ENCODE data around the gene RNF44. TPM values are rescaled to one million over a fixed set of nuclear protein-coding genes. Genes with fewer than 3 reads are reported as not detected.

RNF44 gene
- total and polyA plus RNA-seq, 2 of the 4 experiments (the other 2 are of a cell fraction) = 0.54 to 12.4 TPM

GRCh38 chr5:176485176-176485575, 52.0 kb downstream of the RNF44 start:
- H3K27ac ChIP-seq (ENCODE audit: insufficient read depth, low read length) = no peak overlapping the region
- peaks cover 10% of the 10 kb centered on the region; the same call in 1 of the 2 replicates for H4K20me1 ChIP-seq (ENCODE audit: insufficient read depth, low read length)
- H3K4me1 ChIP-seq (ENCODE audit: control insufficient read depth, insufficient read depth, low read length) = peaks cover 3% of the 10 kb centered on the region
- ChIA-PET POLR2A (ENCODE audit: unreplicated experiment) (no interaction called here), CTCF (interaction anchor here (0.6 to 1.8 kb wide), 2 partner anchors 29 to 53 kb away, joined by 3 to 6 read pairs; no protein-coding TSS in a partner anchor)
- H3K23ac ChIP-seq (ENCODE audit: low read depth, low read length) = no peak overlapping the region
- H3K9me3 ChIP-seq (ENCODE audit: control insufficient read depth, insufficient read depth, low read length) = no peaks in the 10 kb centered on the region
- H3K9ac ChIP-seq (ENCODE audit: low read depth, low read length) = no peak overlapping the region
- H3K14ac ChIP-seq (replicated peaks; ENCODE audit: low read depth, low read length) = no peak overlapping the region
- H3K4me2 ChIP-seq (ENCODE audit: low read depth, low read length) = no peak overlapping the region
- H2BK5ac ChIP-seq (ENCODE audit: low read depth, low read length, poor library complexity, severe bottlenecking) = no peak overlapping the region
- H2AK9ac ChIP-seq (replicated peaks; ENCODE audit: low read depth, low read length, poor library complexity) = no peak overlapping the region
- intact Hi-C loops (cut with micrococcal nuclease) (no loop called here), in situ Hi-C loops (cut with MboI; ENCODE audit: low sequenced_read_pairs) (no loop called here), dilution Hi-C loops (cut with HindIII; ENCODE audit: low sequenced_read_pairs, unreplicated experiment) (no loop called here)
- no peak overlapping the region for H3K4ac ChIP-seq (ENCODE audit: low read depth, low read length)
- H3K36me3 ChIP-seq (ENCODE audit: control insufficient read depth, insufficient read depth, low read length) = peaks cover 30% of the 10 kb centered on the region
- TF ChIP-seq MAFK (IDR thresholded peaks at IDR 0.05; ENCODE audit: low read depth, low read length) = no peak
- no peak for TF ChIP-seq CHD1 (IDR thresholded peaks at IDR 0.05; ENCODE audit: low read depth, low read length)
- no peak for TF ChIP-seq MAZ (IDR thresholded peaks at IDR 0.05; ENCODE audit: borderline replicate concordance, low read depth, low read length)
- TF ChIP-seq RAD21 (IDR thresholded peaks at IDR 0.05; ENCODE audit: low read length) = no peak
- no peak for TF ChIP-seq SMC3 (IDR thresholded peaks at IDR 0.05; ENCODE audit: low read depth, low read length)
- no peak for TF ChIP-seq CTCF (conservative IDR thresholded peaks at IDR 0.05; ENCODE audit: low read depth, low read length)
- TF ChIP-seq USF2 (IDR thresholded peaks at IDR 0.05; ENCODE audit: low read depth, low read length) = no peak
- TF ChIP-seq RFX5 (IDR thresholded peaks at IDR 0.05; ENCODE audit: low read depth, low read length) = no peak
- TF ChIP-seq BHLHE40 (IDR thresholded peaks at IDR 0.05; ENCODE audit: low read depth, low read length) = no peak
- TF ChIP-seq POLR2A (IDR thresholded peaks at IDR 0.05; ENCODE audit: low read depth, low read length) = no peak
- no peak overlapping the region for H3K18ac ChIP-seq (ENCODE audit: low read depth, low read length)
- ATAC-seq (ENCODE audit: low read depth) (no peak), DNase-seq (no peak)
- no peak overlapping the region for H4K5ac ChIP-seq (ENCODE audit: low read depth, low read length)
- peaks cover 39 to 63% of the 10 kb centered on the region in 2 experiments for H3K79me1 ChIP-seq (ENCODE audit: low read depth in 1 of 2, low read length in 2 of 2)
- H2BK20ac ChIP-seq (ENCODE audit: low read depth, low read length) = no peak overlapping the region
- H4K91ac ChIP-seq (ENCODE audit: insufficient read depth, low read depth, low read length) = no peak overlapping the region
- no peak overlapping the region for H2BK120ac ChIP-seq (ENCODE audit: low read depth, low read length)
- H3K56ac ChIP-seq (ENCODE audit: extremely low read depth, insufficient read depth, low read length) = no peak overlapping the region
- BruUV-seq (replicated peaks) = no TSS peak
- H2BK15ac ChIP-seq (ENCODE audit: low read depth, low read length) = no peak overlapping the region
- H2AK5ac ChIP-seq (ENCODE audit: low read depth, low read length) = no peak overlapping the region
- H3K4me3 ChIP-seq (ENCODE audit: insufficient read depth, low read depth, low read length) = no peak overlapping the region
- peaks cover 7% of the 10 kb centered on the region for H3K9me1 ChIP-seq (ENCODE audit: insufficient read depth, low read length)
- no CpG with 5 or more reads among the region's 2 CpGs for WGBS, 2 experiments (ENCODE audit: extremely low coverage in 2 of 2, insufficient read length in 1 of 2)
- no peak overlapping the region for H2AFZ ChIP-seq (replicated peaks; ENCODE audit: low read length, poor library complexity)
- no peaks in the 10 kb centered on the region for H3K27me3 ChIP-seq (ENCODE audit: control insufficient read depth, insufficient read depth, low read length)
- H4K8ac ChIP-seq (ENCODE audit: low read depth in 2 of 2, low read length in 2 of 2) = no peak overlapping the region

Data from IMR-90 (cell line).